HepG2 (cell line): ENCODE data around the gene SPANXA2.
"Not testable (repeated sequence)": the region's sequence is repeated elsewhere in the genome, so short reads cannot be mapped to it uniquely, and the experiment has no call there.

Experiments
- ARNTL ChIP-seq: sonication (generic); formaldehyde crosslinking; IDR thresholded peaks from 2 replicates; pipeline ENCODE4 v1.4.0; 2020; ENCODE audit warnings: mild to moderate bottlenecking, missing genetic modification reagents
- CTCF ChIP-seq: sonication (generic); formaldehyde crosslinking; IDR thresholded peaks from 2 replicates; pipeline ENCODE4 v1.5.0; 2020; ENCODE audit warnings: mild to moderate bottlenecking, missing genetic modification reagents, moderate library complexity
- SSRP1 ChIP-seq: IDR thresholded peaks from 2 replicates; pipeline ENCODE4 v1.6.1; 2016; ENCODE audit warnings: control low read depth
- ZBTB1 ChIP-seq: sonication (generic); formaldehyde crosslinking; IDR thresholded peaks from 2 replicates; pipeline ENCODE4 v1.4.0; 2020; ENCODE audit warnings: missing genetic modification reagents, borderline replicate concordance
- ZNF776 ChIP-seq: sonication (generic); formaldehyde crosslinking; IDR thresholded peaks from 2 replicates; pipeline ENCODE4 v1.4.0; 2020; ENCODE audit warnings: mild to moderate bottlenecking, missing genetic modification reagents
- ZSCAN20 ChIP-seq: sonication (generic); formaldehyde crosslinking; IDR thresholded peaks from 2 replicates; pipeline ENCODE4 v1.4.0; 2020; ENCODE audit warnings: missing genetic modification reagents, mild to moderate bottlenecking, borderline replicate concordance

GRCh38 chrX:141584638-141585037 lies 4.9 kb upstream of the SPANXA2 start, which contains the start of gene SPANXA1:
- TF ChIP-seq ZNF776; ARNTL (CRISPR knock-in tag); ZBTB1 (CRISPR knock-in tag); SSRP1 (CRISPR knock-in tag); ZSCAN20 (CRISPR knock-in tag); CTCF (CRISPR knock-in tag): not testable (repeated sequence)
